ENCODE results near the gene BAIAP2L1. TPM values are rescaled to one million over a fixed set of nuclear protein-coding genes. Genes with fewer than 3 reads are reported as not detected.

Gene BAIAP2L1
- total RNA-seq, 8 experiments from 2014 or later, result 0.66 to 2.5 (median 1.4) TPM

DNA sequence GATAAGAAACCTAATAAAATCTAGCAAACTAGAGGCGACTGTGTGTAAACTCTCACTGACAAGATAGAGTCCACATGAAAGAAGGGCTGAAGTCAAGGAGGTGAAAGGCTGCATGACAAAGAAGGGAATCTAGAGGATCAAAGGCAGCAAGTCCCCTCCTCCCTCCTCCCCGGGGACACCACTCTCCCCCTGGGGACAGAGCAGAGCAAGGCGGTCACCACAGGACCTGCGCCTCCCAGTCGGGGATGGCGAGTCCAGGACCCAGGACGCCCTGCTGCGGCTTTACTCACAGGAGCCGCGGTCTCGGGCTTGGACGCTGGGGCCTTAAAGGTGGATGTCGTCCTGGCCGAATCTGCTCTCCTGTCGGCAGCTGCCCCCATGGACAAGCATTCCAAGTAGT lies 97.0 kb downstream of the BAIAP2L1 start:
- WGBS, 10 experiments, result 6 to 100% (median 42%) methylated on average over 1 to 12 of the region's 15 CpGs; no CpG with 5 or more reads in 2 of the 10 experiments
- in situ Hi-C loops (cut with MboI; ENCODE audit: low pct_unique_long_range_greater_than_20kb in 2 of 9, low sequenced_read_pairs in 9 of 9, unreplicated experiment in 9 of 9), result loop anchor here in 3 of 9 experiments (25.0 kb wide), 2 partner anchors 108 to 533 kb away; partner anchors contain the start of gene BAIAP2L1 (in 1 of the 3)
- Histone ChIP-seq H3K4me3 (no peak overlapping the region), H3K4me1 (replicated peaks in 1 of 2) (peaks cover 22 to 29% of the 10 kb centered on the region in 2 donors), H3K27ac (no peak overlapping the region)
- peak in 3 of 8 experiments; percentile 11 to 16 (median 14) for ATAC-seq (replicated peaks in 6 of 8)

GRCh38 chr7:98303176-98303865 lies 97.6 kb downstream of the BAIAP2L1 start:
- H3K27ac ChIP-seq, result no peak overlapping the region
- H3K4me3 ChIP-seq, result no peak overlapping the region
- 37 to 82% (median 70%) methylated on average over 1 to 12 of the region's 19 CpGs; no CpG with 5 or more reads in 1 of the 10 experiments for WGBS, 10 experiments
- in situ Hi-C loops (cut with MboI; ENCODE audit: low pct_unique_long_range_greater_than_20kb in 2 of 9, low sequenced_read_pairs in 9 of 9, unreplicated experiment in 9 of 9), result loop anchor here in 3 of 9 experiments (25.0 kb wide), 2 partner anchors 109 to 534 kb away; partner anchors contain the start of gene BAIAP2L1 (in 1 of the 3)
- H3K4me1 ChIP-seq (replicated peaks in 1 of 2), result peaks cover 22 to 29% of the 10 kb centered on the region in 2 donors
- ATAC-seq (replicated peaks in 6 of 8), result no peak

- in situ Hi-C loops (cut with MboI; ENCODE audit: low pct_unique_long_range_greater_than_20kb in 2 of 9, low sequenced_read_pairs in 9 of 9, unreplicated experiment in 9 of 9), result loop anchor here in 3 of 9 experiments (25.0 kb wide), 2 partner anchors 110 to 535 kb away; partner anchors contain the start of gene BAIAP2L1 (in 1 of the 3)
Measured at GRCh38 chr7:98301693-98302470, 99.0 kb downstream of the BAIAP2L1 start.

DNA sequence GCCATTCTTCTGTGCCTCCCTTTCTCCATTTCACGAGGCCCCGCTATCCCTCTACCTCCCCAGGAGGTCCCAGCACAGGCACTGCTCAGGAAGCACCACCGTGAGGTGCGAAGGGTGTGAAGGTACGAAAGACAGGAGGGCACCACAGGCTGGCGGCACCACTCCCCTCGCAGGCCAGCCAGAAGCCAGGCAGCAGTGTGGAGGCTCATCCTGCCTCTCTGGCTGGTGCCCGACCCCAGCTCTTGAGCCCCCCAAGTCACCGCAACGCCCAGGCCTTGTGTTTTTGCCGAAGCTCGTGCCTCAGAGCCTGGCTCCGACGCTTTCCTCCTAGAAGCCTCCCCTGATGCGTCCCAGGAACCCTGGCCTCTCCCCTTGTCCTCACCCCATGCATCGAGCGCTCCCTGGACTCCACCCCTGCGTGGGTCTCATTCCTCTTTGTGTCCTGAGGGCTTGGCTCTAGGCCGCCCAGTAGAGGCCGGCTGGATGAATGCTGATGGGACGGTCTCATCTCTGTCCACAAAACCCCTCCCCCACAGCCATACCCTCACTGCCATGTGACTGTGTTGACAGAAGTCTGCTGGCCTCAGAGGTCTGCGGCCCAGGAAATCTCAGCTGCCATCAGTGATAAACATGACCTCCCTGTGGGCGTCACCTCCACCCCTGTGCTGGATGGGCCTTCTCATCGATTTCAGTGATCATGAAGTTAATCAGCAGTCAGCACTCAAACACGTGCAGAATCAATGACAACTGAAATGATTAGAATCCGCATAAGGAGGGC lies 100.1 kb downstream of the BAIAP2L1 start:
- in situ Hi-C loops (cut with MboI; ENCODE audit: low pct_unique_long_range_greater_than_20kb in 2 of 9, low sequenced_read_pairs in 9 of 9, unreplicated experiment in 9 of 9), result loop anchor here in 3 of 9 experiments (25.0 kb wide), 2 partner anchors 112 to 537 kb away; partner anchors contain the start of gene BAIAP2L1 (in 1 of the 3)
- H3K4me1 ChIP-seq (replicated peaks in 1 of 2), result peaks cover 22 to 29% of the 10 kb centered on the region in 2 donors
- WGBS, 10 experiments, result 48 to 100% (median 80%) methylated on average over 1 to 6 of the region's 26 CpGs; no CpG with 5 or more reads in 2 of the 10 experiments
- peak in 5 of 8 experiments; percentile 95 to 97 (median 97) for ATAC-seq (replicated peaks in 6 of 8)
- H3K27ac ChIP-seq, result peak overlapping the region; percentile 70 to 79
- H3K4me3 ChIP-seq, result no peak overlapping the region

More at GRCh38 chr7:98301693-98302470, 99.0 kb downstream of the BAIAP2L1 start:
- no peak for ATAC-seq (replicated peaks in 6 of 8)
- no peak overlapping the region for H3K4me3 ChIP-seq
- WGBS, 10 experiments, result 60 to 100% (median 80%) methylated on average over 1 to 8 of the region's 22 CpGs; no CpG with 5 or more reads in 1 of the 10 experiments
- H3K4me1 ChIP-seq (replicated peaks in 1 of 2), result peaks cover 22 to 29% of the 10 kb centered on the region in 2 donors
- H3K27ac ChIP-seq, result peak overlapping the region in 1 of 2 donors; percentile 4

- H3K4me3 ChIP-seq, result no peak overlapping the region
- no peak overlapping the region for H3K27ac ChIP-seq
- 79 to 100% (median 85%) methylated on average over 1 to 13 of the region's 21 CpGs; no CpG with 5 or more reads in 4 of the 10 experiments for WGBS, 10 experiments
- ATAC-seq (replicated peaks in 6 of 8), result no peak
- in situ Hi-C loops (cut with MboI; ENCODE audit: low pct_unique_long_range_greater_than_20kb in 2 of 9, low sequenced_read_pairs in 9 of 9, unreplicated experiment in 9 of 9), result loop anchor here in 1 of 9 experiments (25.0 kb wide), 1 partner anchor 540 kb away; no protein-coding TSS in a partner anchor
- peaks cover 15 to 21% of the 10 kb centered on the region in 2 donors for H3K4me1 ChIP-seq (replicated peaks in 1 of 2)
Measured at GRCh38 chr7:98297626-98298286, 103.1 kb downstream of the BAIAP2L1 start.

- WGBS, 10 experiments, result 80 to 100% (median 92%) methylated on average over 1 to 5 of the region's 12 CpGs; no CpG with 5 or more reads in 5 of the 10 experiments
- Histone ChIP-seq H3K4me1 (replicated peaks in 1 of 2) (peaks cover 15 to 21% of the 10 kb centered on the region in 2 donors), H3K4me3 (no peak overlapping the region), H3K27ac (no peak overlapping the region)
- ATAC-seq (replicated peaks in 6 of 8), result no peak
- in situ Hi-C loops (cut with MboI; ENCODE audit: low pct_unique_long_range_greater_than_20kb in 2 of 9, low sequenced_read_pairs in 9 of 9, unreplicated experiment in 9 of 9), result loop anchor here in 1 of 9 experiments (25.0 kb wide), 1 partner anchor 540 kb away; no protein-coding TSS in a partner anchor
Measured at GRCh38 chr7:98296833-98297232, 104.1 kb downstream of the BAIAP2L1 start.

DNA sequence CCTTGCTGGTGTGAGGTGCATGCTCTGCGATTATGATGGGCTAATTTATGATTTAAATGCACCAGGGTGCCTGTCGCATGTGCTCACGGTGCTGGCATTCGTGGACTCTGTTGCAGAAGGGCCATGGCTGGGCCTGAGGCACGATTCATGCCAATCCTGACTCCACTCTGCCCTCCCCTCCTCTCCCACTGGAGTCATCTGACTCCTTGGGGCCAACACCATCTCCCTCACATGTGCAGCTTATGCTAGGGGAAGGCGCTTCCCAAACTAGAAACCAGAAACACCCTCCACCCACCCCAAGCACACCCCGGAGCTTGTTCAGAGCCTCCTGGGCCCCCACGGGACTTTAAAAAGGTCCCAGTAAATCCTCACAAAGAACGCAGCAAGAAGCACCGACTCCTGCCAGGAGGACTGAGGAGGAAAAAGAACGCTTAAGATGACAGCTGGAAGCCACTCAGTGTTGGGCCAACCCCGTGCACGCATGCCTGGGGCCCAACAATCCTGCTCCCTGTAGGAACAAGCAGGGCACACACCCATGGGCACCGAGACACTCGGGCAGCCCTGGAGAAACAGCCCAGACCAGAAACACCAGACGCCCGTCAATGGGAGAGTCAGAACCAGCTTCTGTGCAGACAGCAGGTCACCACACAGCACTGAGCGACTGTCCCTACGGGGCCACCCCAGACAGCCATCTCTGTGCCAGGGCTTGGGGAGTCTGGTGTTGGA lies 105.3 kb downstream of the BAIAP2L1 start:
- ATAC-seq (replicated peaks in 6 of 8), result peak in 2 of 8 experiments; percentile 27 to 38
- Histone ChIP-seq H3K27ac (no peak overlapping the region), H3K4me3 (no peak overlapping the region), H3K4me1 (replicated peaks in 1 of 2) (peaks cover 5 to 12% of the 10 kb centered on the region in 2 donors)
- WGBS, 10 experiments, result 0 to 100% (median 85%) methylated on average over 1 to 6 of the region's 19 CpGs; no CpG with 5 or more reads in 5 of the 10 experiments
- in situ Hi-C loops (cut with MboI; ENCODE audit: low pct_unique_long_range_greater_than_20kb in 2 of 9, low sequenced_read_pairs in 9 of 9, unreplicated experiment in 9 of 9), result loop anchor here in 1 of 9 experiments (25.0 kb wide), 1 partner anchor 542 kb away; no protein-coding TSS in a partner anchor

GRCh38 chr7:98294798-98295382 lies 106.0 kb downstream of the BAIAP2L1 start:
- WGBS, 10 experiments, result 0 to 82% (median 43%) methylated on average over 1 to 2 of the region's 14 CpGs; no CpG with 5 or more reads in 4 of the 10 experiments
- peaks cover 0 to 7% of the 10 kb centered on the region in 2 donors for H3K4me1 ChIP-seq (replicated peaks in 1 of 2)
- ATAC-seq (replicated peaks in 6 of 8), result peak; percentile 78 to 96 (median 89)
- no peak overlapping the region for H3K27ac ChIP-seq
- no peak overlapping the region for H3K4me3 ChIP-seq
- in situ Hi-C loops (cut with MboI; ENCODE audit: low pct_unique_long_range_greater_than_20kb in 2 of 9, low sequenced_read_pairs in 9 of 9, unreplicated experiment in 9 of 9), result loop anchor here in 1 of 9 experiments (25.0 kb wide), 1 partner anchor 542 kb away; no protein-coding TSS in a partner anchor

DNA sequence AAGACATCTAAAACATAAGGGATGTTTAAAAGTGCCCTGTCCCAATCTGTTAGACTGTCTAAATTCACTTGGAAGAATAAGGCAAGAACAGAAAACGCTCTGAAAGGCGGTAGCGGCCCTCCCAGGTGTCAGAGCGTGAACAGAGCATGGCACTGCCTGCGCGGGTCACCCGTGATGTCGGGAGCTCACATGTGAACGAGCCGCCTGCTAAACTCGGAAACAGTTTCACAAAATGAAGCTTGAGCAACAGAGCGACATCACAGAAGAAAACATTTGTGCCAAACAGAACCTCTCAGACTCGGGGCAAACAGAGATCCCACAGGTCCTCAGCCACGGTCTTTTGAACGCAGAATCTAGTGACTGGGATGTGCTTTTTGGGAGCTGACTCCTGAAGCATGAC lies 106.6 kb downstream of the BAIAP2L1 start:
- no peak for ATAC-seq (replicated peaks in 6 of 8)
- in situ Hi-C loops (cut with MboI; ENCODE audit: low pct_unique_long_range_greater_than_20kb in 2 of 9, low sequenced_read_pairs in 9 of 9, unreplicated experiment in 9 of 9), result loop anchor here in 1 of 9 experiments (25.0 kb wide), 1 partner anchor 543 kb away; no protein-coding TSS in a partner anchor
- Histone ChIP-seq H3K4me1 (replicated peaks in 1 of 2) (peaks cover 0 to 7% of the 10 kb centered on the region in 2 donors), H3K4me3 (no peak overlapping the region), H3K27ac (no peak overlapping the region)
- 30 to 94% (median 74%) methylated on average over 2 to 14 of the region's 15 CpGs; no CpG with 5 or more reads in 1 of the 10 experiments for WGBS, 10 experiments

DNA sequence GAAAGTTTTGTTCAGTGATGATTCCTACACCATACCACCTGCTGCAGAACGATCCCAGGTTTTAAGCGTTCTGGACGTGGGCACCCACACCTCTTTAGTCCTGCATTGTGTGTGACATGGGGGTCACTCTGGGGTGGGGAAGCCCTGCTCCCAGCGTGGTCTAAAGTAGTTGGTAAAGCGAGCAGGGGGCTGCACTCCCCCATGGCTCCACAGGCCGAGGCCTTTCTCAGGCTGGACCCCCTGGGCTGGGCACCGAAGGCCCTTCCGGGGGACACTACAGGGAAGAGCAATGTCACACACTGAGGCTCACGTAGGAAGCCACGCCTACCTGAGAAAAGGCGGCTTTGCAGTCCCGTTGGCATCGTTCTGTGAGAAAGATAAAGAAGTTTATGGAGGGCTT lies 107.1 kb downstream of the BAIAP2L1 start:
- Histone ChIP-seq H3K4me3 (no peak overlapping the region), H3K27ac (no peak overlapping the region), H3K4me1 (replicated peaks in 1 of 2) (peaks cover 0 to 7% of the 10 kb centered on the region in 2 donors)
- 90 to 100% methylated on average over 2 to 3 of the region's 13 CpGs; no CpG with 5 or more reads in 8 of the 10 experiments for WGBS, 10 experiments
- ATAC-seq (replicated peaks in 6 of 8), result no peak
- in situ Hi-C loops (cut with MboI; ENCODE audit: low pct_unique_long_range_greater_than_20kb in 2 of 9, low sequenced_read_pairs in 9 of 9, unreplicated experiment in 9 of 9), result loop anchor here in 1 of 9 experiments (25.0 kb wide), 1 partner anchor 544 kb away; no protein-coding TSS in a partner anchor
